OCI-LY3 (cell line): ENCODE data around the gene SGCE.

Experiments
- H2AFZ ChIP-seq: fragments of 200-600, 300-600 bp; shearing (Covaris generic); 2 replicates; pipeline ENCODE4 v1.6.0; 2014; ENCODE audit warnings: antibody characterized with exemption, low read depth, low read length
- H3K27ac ChIP-seq: fragments of 200-600, 300-600 bp; sonication (generic); 2 replicates; pipeline ENCODE4 v1.5.1; 2014; ENCODE audit warnings: mild to moderate bottlenecking, low read length, moderate library complexity, mixed read lengths
- H3K27me3 ChIP-seq: fragments of 200-600, 300-600 bp; sonication (generic); 2 replicates; pipeline ENCODE4 v1.6.1; 2014; ENCODE audit warnings: low read depth, low read length, mixed read lengths
- H3K36me3 ChIP-seq: fragments of 200-600, 300-600 bp; sonication (generic); replicated peaks from 2 replicates; pipeline ENCODE3; 2014; ENCODE audit warnings: low read depth, low read length, mixed read lengths
- H3K4me1 ChIP-seq: fragments of 300-600, 200-600 bp; sonication (generic); 2 replicates; pipeline ENCODE4 v1.6.1; 2014; ENCODE audit warnings: low read length, mixed read lengths
- H3K4me2 ChIP-seq: fragments of 200-600, 300-600 bp; sonication (generic); 2 replicates; pipeline ENCODE4 v1.6.1; 2014; ENCODE audit warnings: low read length, mixed read lengths
- H3K4me3 ChIP-seq: fragments of 300-600, 200-600 bp; sonication (generic); 2 replicates; pipeline ENCODE4 v1.5.1; 2014; ENCODE audit warnings: antibody characterized with exemption, mild to moderate bottlenecking, low read length, moderate library complexity
- H3K79me2 ChIP-seq: fragments of 300-600, 200-600 bp; shearing (Covaris generic); 2 replicates; pipeline ENCODE4 v1.6.1; 2014; ENCODE audit warnings: mild to moderate bottlenecking, low read length, mixed read lengths
- H3K9ac ChIP-seq: fragments of 300-600, 200-600 bp; shearing (Covaris generic); 2 replicates; pipeline ENCODE4 v1.6.0; 2014; ENCODE audit warnings: mild to moderate bottlenecking, low read length, moderate library complexity
- H3K9me3 ChIP-seq: fragments of 200-600, 300-600 bp; shearing (Covaris generic); 2 replicates; pipeline ENCODE4 v1.6.1; 2014; ENCODE audit warnings: low read length, mixed read lengths; ENCODE audit not compliant: insufficient read depth
- H4K20me1 ChIP-seq: fragments of 200-600, 300-600 bp; sonication (generic); 2 replicates; pipeline ENCODE4 v1.6.1; 2016; ENCODE audit warnings: low read length, mixed read lengths; ENCODE audit not compliant: insufficient read depth
- CTCF ChIP-seq: fragments of 200-600, 300-600 bp; sonication (generic); IDR thresholded peaks from 2 replicates; pipeline ENCODE4 v1.5.1; 2014; ENCODE audit warnings: antibody characterized with exemption, low read length, low read depth
- EZH2phosphoT487 ChIP-seq: fragments of 200-600 bp; shearing (Covaris generic); IDR thresholded peaks from 2 replicates; pipeline ENCODE4 v1.6.1; 2018; ENCODE audit warnings: antibody characterized with exemption, mixed run types, low read depth

The SGCE gene

GRCh38 chr7:94657771-94658693 lies 2.1 kb upstream of the SGCE start:
- TF ChIP-seq EZH2phosphoT487 (no peak), CTCF (peak; percentile 21; the same call in 1 of the 2 replicates)
- Histone ChIP-seq H3K4me2 (peak overlapping the region; percentile 89; the same call in 1 of the 2 replicates), H3K79me2 (no peaks in the 10 kb centered on the region), H3K4me3 (peak overlapping the region; percentile 93), H3K36me3 (no peaks in the 10 kb centered on the region), H3K27ac (no peak overlapping the region), H3K27me3 (no peaks in the 10 kb centered on the region), H3K4me1 (peaks cover 14% of the 10 kb centered on the region), H2AFZ (no peak overlapping the region), H3K9ac (no peak overlapping the region), H3K9me3 (no peaks in the 10 kb centered on the region), H4K20me1 (no peaks in the 10 kb centered on the region)

GRCh38 chr7:94656925-94657731 lies 1.2 kb upstream of the SGCE start:
- peak overlapping the region; percentile 93 for H3K4me3 ChIP-seq
- H3K27me3 ChIP-seq = no peaks in the 10 kb centered on the region
- TF ChIP-seq CTCF = no peak
- no peak for TF ChIP-seq EZH2phosphoT487
- no peaks in the 10 kb centered on the region for H3K36me3 ChIP-seq
- H3K9me3 ChIP-seq = no peaks in the 10 kb centered on the region
- H3K4me1 ChIP-seq = peaks cover 14% of the 10 kb centered on the region
- H2AFZ ChIP-seq = peak overlapping the region; percentile 71
- H3K27ac ChIP-seq = peak overlapping the region; percentile 50
- H3K9ac ChIP-seq = peak overlapping the region; percentile 56
- H3K4me2 ChIP-seq = peak overlapping the region; percentile 89
- no peaks in the 10 kb centered on the region for H4K20me1 ChIP-seq
- no peaks in the 10 kb centered on the region; the same call in 1 of the 2 replicates for H3K79me2 ChIP-seq

GRCh38 chr7:94656658-94656924 lies 658 bp upstream of the SGCE start:
- Histone ChIP-seq H3K27me3 (no peaks in the 10 kb centered on the region), H3K4me3 (peak overlapping the region; percentile 93), H3K9me3 (no peaks in the 10 kb centered on the region), H3K79me2 (no peaks in the 10 kb centered on the region; the same call in 1 of the 2 replicates), H3K9ac (peak overlapping the region; percentile 56), H3K36me3 (no peaks in the 10 kb centered on the region), H3K27ac (peak overlapping the region; percentile 50), H3K4me1 (peaks cover 14% of the 10 kb centered on the region), H4K20me1 (no peaks in the 10 kb centered on the region), H3K4me2 (peak overlapping the region; percentile 89), H2AFZ (peak overlapping the region; percentile 71)
- no peak for TF ChIP-seq EZH2phosphoT487

- peak overlapping the region; percentile 80 for H3K9ac ChIP-seq
- no peaks in the 10 kb centered on the region for H3K36me3 ChIP-seq
- H3K4me1 ChIP-seq = peaks cover 16% of the 10 kb centered on the region
- peak overlapping the region; percentile 53 for H3K27ac ChIP-seq
- no peaks in the 10 kb centered on the region for H3K27me3 ChIP-seq
- no peak for TF ChIP-seq EZH2phosphoT487
- TF ChIP-seq CTCF = no peak
- no peaks in the 10 kb centered on the region for H3K9me3 ChIP-seq
- H3K79me2 ChIP-seq = no peaks in the 10 kb centered on the region; the same call in 1 of the 2 replicates
- H3K4me2 ChIP-seq = peak overlapping the region; percentile 76
- H3K4me3 ChIP-seq = peak overlapping the region; percentile 93
- H2AFZ ChIP-seq = peak overlapping the region; percentile 87
- peaks cover 10% of the 10 kb centered on the region for H4K20me1 ChIP-seq
Measured at GRCh38 chr7:94655126-94655847, 646 bp downstream of the SGCE start.
